Adrenal gland (tissue), 12 donors: ENCODE measurements around the gene RPS6KA1. TPM values are rescaled to one million over a fixed set of nuclear protein-coding genes. Genes with fewer than 3 reads are reported as not detected.

Experiments
- DNase-seq, 7 donors: peaks; one replicate each; pipeline ENCODE4 v3.0.0-alpha.2; 2019 to 2020
- H3K27ac ChIP-seq, 5 donors: fragments of 200-600 bp; sonication (generic) in 4 of 5; 1 replicate in 3 of 5; 2 replicates in 2 of 5; pipeline versions ENCODE4 v1.5.1 to v1.8.0; 2016 to 2020; ENCODE audit warnings: mild to moderate bottlenecking in 1 of 5
- H3K27me3 ChIP-seq: fragments of 200-600 bp; 2 replicates; pipeline ENCODE4 v1.8.0; 2021
- H3K36me3 ChIP-seq, 2 donors: fragments of 200-600 bp; replicated peaks in 1 of 2; 1 replicate in 1 of 2; 2 replicates in 1 of 2; pipeline versions ENCODE4 v1.5.1 to v1.8.0; 2018 to 2022
- H3K4me1 ChIP-seq, 2 donors: fragments of 200-600 bp; replicated peaks in 1 of 2; 1 replicate in 1 of 2; 2 replicates in 1 of 2; pipeline versions ENCODE4 v1.5.1 to v1.8.0; 2018 to 2021
- H3K4me3 ChIP-seq, 4 donors: fragments of 200-600 bp; sonication (generic) in 3 of 4; one replicate each; pipeline ENCODE4 v1.5.1; 2016 to 2018
- H3K9me3 ChIP-seq, 3 donors: fragments of 200-600 bp; sonication (generic) in 1 of 3; replicated peaks in 1 of 3; 1 replicate in 2 of 3; 2 replicates in 1 of 3; pipeline versions ENCODE4 v1.5.1 to v1.8.0; 2016 to 2021
- CTCF ChIP-seq, 6 experiments: fragments of 450-650 bp in 4 of 6; fragments of 200-600 bp in 2 of 6; sonication (generic) in 1 of 6; IDR thresholded peaks; 1 replicate in 5 of 6; 2 replicates in 1 of 6; pipeline versions ENCODE4 v1.5.1 to v1.8.0; 2016 to 2021; ENCODE audit warnings: antibody characterized with exemption in 6 of 6, mild to moderate bottlenecking in 2 of 6, moderate library complexity in 1 of 6
- POLR2A ChIP-seq, 2 donors: fragments of 450-650 bp; IDR thresholded peaks; one replicate each; pipeline ENCODE4 v1.6.1; 2017; ENCODE audit warnings: antibody characterized with exemption in 2 of 2, mild to moderate bottlenecking in 2 of 2, moderate library complexity in 1 of 2
- WGBS, 4 donors: extraction: QIAGEN DNeasy Blood & Tissue Kit in 2 of 4; methylation state at CpG; one replicate each; pipeline versions ENCODE4 v1.1.5 to v1.1.7; 2013 to 2017; 5-methylcytosine and 5-hydroxymethylcytosine counted together
- intact Hi-C, 2 donors: fragments of 100-400 bp; cut with DNase I; formaldehyde crosslinking; loops; one replicate each; pipeline versions ENCODE4 v1.14.1 to v1.15.0; 2022 to 2023
- polyA plus RNA-seq, 3 donors: library from polyadenylated mRNA; stranded (reverse); fragments of 200-250 nt in 2 of 3; fragments of 350-450 nt in 1 of 3; fragmentation: Illumina TruSeq in 1 of 3; extraction: RNeasy Lipid Tissue Mini Kit (QIAGEN cat#74804) in 1 of 3; gene quantifications; one replicate each; pipeline ENCODE4 v1.2.3, GENCODE V29; 2013 to 2014
- total RNA-seq, 9 donors: library from RNA; depleted of rRNA in 4 of 9; stranded (reverse); fragments of >200 nt in 4 of 9; fragments of 120-200 nt in 1 of 9; fragmentation: NEBNext Ultra II Directional in 1 of 9; extraction: Animal tissue kit (Norgen Biotek cat#: 25700) in 1 of 9; gene quantifications; one replicate each; pipeline versions ENCODE4 v1.1.0 to v1.2.4, GENCODE V29; 2013 to 2023
- donor health status: healthy with polysubstance abuse.
- donor health status: Bipolar disorder and iron deficiency.
- donor health status: DM: yes; HTN: yes; CAD: no.
- donor health status: DM: no; HTN: no; CAD: no.
- donor health status: DM: no; HTN: no; CAD: no.
- donor health status: DM: yes; HTN: yes; CAD: no.

RPS6KA1 gene
- total and polyA plus RNA-seq, 12 donors: 17.1 to 51.5 (median 40.1) TPM

- no peak for DNase-seq
- Histone ChIP-seq H3K9me3 (no peaks in the 10 kb centered on the region), H3K27ac (no peak overlapping the region), H3K4me3 (no peak overlapping the region), H3K27me3 (no peaks in the 10 kb centered on the region), H3K4me1 (no peaks in the 10 kb centered on the region), H3K36me3 (no peaks in the 10 kb centered on the region)
- TF ChIP-seq CTCF (IDR thresholded peaks at IDR 0.05) (no peak), POLR2A (IDR thresholded peaks at IDR 0.05) (no peak)
- intact Hi-C loops: no loop called here
Measured at GRCh38 chr1:26522073-26522472, 7.5 kb upstream of the RPS6KA1 start.

GRCh38 chr1:26524181-26524580, 5.4 kb upstream of the RPS6KA1 start:
- H3K27ac ChIP-seq: no peak overlapping the region
- H3K36me3 ChIP-seq: no peaks in the 10 kb centered on the region
- no peaks in the 10 kb centered on the region for H3K4me1 ChIP-seq
- DNase-seq: no peak
- no peak overlapping the region for H3K4me3 ChIP-seq
- no peaks in the 10 kb centered on the region for H3K27me3 ChIP-seq
- WGBS, 4 donors: 70 to 83% (median 78%) methylated on average over 4 of the region's 4 CpGs
- TF ChIP-seq POLR2A (IDR thresholded peaks at IDR 0.05) (no peak), CTCF (IDR thresholded peaks at IDR 0.05) (no peak)
- intact Hi-C loops: no loop called here
- H3K9me3 ChIP-seq: no peaks in the 10 kb centered on the region

- intact Hi-C loops: no loop called here
- TF ChIP-seq CTCF (IDR thresholded peaks at IDR 0.05) (no peak), POLR2A (IDR thresholded peaks at IDR 0.05) (no peak)
- H3K4me3 ChIP-seq: no peak overlapping the region
- no peaks in the 10 kb centered on the region for H3K27me3 ChIP-seq
- 73 to 88% (median 81%) methylated on average over 5 of the region's 5 CpGs for WGBS, 4 donors
- peaks cover 11 to 13% of the 10 kb centered on the region in 2 donors for H3K4me1 ChIP-seq
- no peaks in the 10 kb centered on the region for H3K9me3 ChIP-seq
- no peak overlapping the region for H3K27ac ChIP-seq
- no peak for DNase-seq
- no peaks in the 10 kb centered on the region for H3K36me3 ChIP-seq
Measured at GRCh38 chr1:26526287-26526686, 3.3 kb upstream of the RPS6KA1 start.

- Histone ChIP-seq H3K4me1 (peaks cover 11 to 15% of the 10 kb centered on the region in 2 donors), H3K27me3 (no peaks in the 10 kb centered on the region), H3K36me3 (no peaks in the 10 kb centered on the region), H3K9me3 (no peaks in the 10 kb centered on the region), H3K27ac (peak overlapping the region in 1 of 5 donors; percentile 88), H3K4me3 (peak overlapping the region in 1 of 4 donors; percentile 94)
- TF ChIP-seq POLR2A (IDR thresholded peaks at IDR 0.05) (no peak), CTCF (IDR thresholded peaks at IDR 0.05) (no peak)
- DNase-seq: peak in 1 of 7 donors; percentile 57
- 0 to 6% (median 3%) methylated on average over 1 to 19 of the region's 19 CpGs for WGBS, 4 donors
- intact Hi-C loops: no loop called here
Measured at GRCh38 chr1:26529405-26529654, 231 bp upstream of the RPS6KA1 start.
